Measurements from ENCODE around the gene MPP3. TPM values are rescaled to one million over a fixed set of nuclear protein-coding genes. Genes with fewer than 3 reads are reported as not detected.

Gene MPP3
- total RNA-seq, result 10 to 100 TPM; 16.7 to 18.2 TPM
- polyA plus RNA-seq (ENCODE audit: insufficient read depth, low read depth, low replicate concordance), result 5.9 TPM
- long read RNA-seq, donor 1, result 0 reads
- long read RNA-seq, donor 2, result 0 reads

GRCh38 chr17:43832976-43833829 is at the start of gene MPP3:
Gene MPP3 (minus strand): TSS chr17:43833146. CDS start chr17:43831906, 1,240 bp downstream.
- intact Hi-C loops (cut with DNase I; ENCODE audit: low total_unique reads), result no loop called here
- H3K27me3 ChIP-seq, result no peaks in the 10 kb centered on the region
- WGBS, 2 donors, result 1 to 25% methylated on average over 3 to 40 of the region's 87 CpGs
- H3K4me3 ChIP-seq, result peak within 1 kb of the TSS; percentile 69 to 80
- no peaks in the 10 kb centered on the region for H3K36me3 ChIP-seq (ENCODE audit: low read depth, missing control alignments)
- H3K27ac ChIP-seq, result peak within 1 kb of the TSS; percentile 55 to 66
- TF ChIP-seq POLR2A (IDR thresholded peaks at IDR 0.05), result no peak
- H3K4me1 ChIP-seq, result peaks cover 5% of the 10 kb centered on the region
- no peaks in the 10 kb centered on the region for H3K9me3 ChIP-seq
- peak; percentile 64 for DNase-seq

GRCh38 chr17:43881758-43882505 is 49.0 kb upstream of the MPP3 start:
- intact Hi-C loops (cut with DNase I; ENCODE audit: low total_unique reads), result no loop called here
- no peaks in the 10 kb centered on the region for H3K9me3 ChIP-seq
- H3K27me3 ChIP-seq, result no peaks in the 10 kb centered on the region
- H3K4me1 ChIP-seq, result peaks cover 5% of the 10 kb centered on the region
- H3K36me3 ChIP-seq (ENCODE audit: low read depth, missing control alignments), result no peaks in the 10 kb centered on the region
- TF ChIP-seq CTCF (IDR thresholded peaks at IDR 0.05) (no peak), POLR2A (IDR thresholded peaks at IDR 0.05) (no peak)
- DNase-seq, result peak; percentile 73
- no peak overlapping the region for H3K27ac ChIP-seq
- no peak overlapping the region for H3K4me3 ChIP-seq
- WGBS, 2 donors, result 67 to 78% methylated on average over 25 to 27 of the region's 27 CpGs

GRCh38 chr17:43881181-43881580 is 48.2 kb upstream of the MPP3 start:
- TF ChIP-seq CTCF (IDR thresholded peaks at IDR 0.05) (no peak), POLR2A (IDR thresholded peaks at IDR 0.05) (no peak)
- H3K9me3 ChIP-seq, result no peaks in the 10 kb centered on the region
- H3K27ac ChIP-seq, result no peak overlapping the region
- no peak overlapping the region for H3K4me3 ChIP-seq
- DNase-seq, result no peak
- WGBS, 2 donors, result 81 to 90% methylated on average over 7 to 12 of the region's 12 CpGs
- intact Hi-C loops (cut with DNase I; ENCODE audit: low total_unique reads), result no loop called here
- no peaks in the 10 kb centered on the region for H3K27me3 ChIP-seq
- peaks cover 5% of the 10 kb centered on the region for H3K4me1 ChIP-seq
- H3K36me3 ChIP-seq (ENCODE audit: low read depth, missing control alignments), result no peaks in the 10 kb centered on the region

GRCh38 chr17:43880420-43880991 is 47.6 kb upstream of the MPP3 start:
- Histone ChIP-seq H3K36me3 (ENCODE audit: low read depth, missing control alignments) (no peaks in the 10 kb centered on the region), H3K27ac (no peak overlapping the region), H3K4me1 (peaks cover 5% of the 10 kb centered on the region), H3K27me3 (no peaks in the 10 kb centered on the region), H3K4me3 (no peak overlapping the region), H3K9me3 (no peaks in the 10 kb centered on the region)
- intact Hi-C loops (cut with DNase I; ENCODE audit: low total_unique reads), result no loop called here
- WGBS, 2 donors, result 86 to 91% methylated on average over 13 to 20 of the region's 20 CpGs
- peak; percentile 32 to 72 (median 62) for TF ChIP-seq CTCF (IDR thresholded peaks at IDR 0.05)
- TF ChIP-seq POLR2A (IDR thresholded peaks at IDR 0.05), result no peak
- DNase-seq, result peak; percentile 45

All from testis (tissue), 5 donors.